ENCODE results near the gene VIPR2. TPM values are rescaled to one million over a fixed set of nuclear protein-coding genes. Genes with fewer than 3 reads are reported as not detected.

The VIPR2 gene
- not detected in 2 replicates for polyA plus RNA-seq

GRCh38 chr7:159144758-159145489 lies at the start of gene VIPR2:
Gene VIPR2 (minus strand): TSS chr7:159144867. CDS start chr7:159144771, 96 bp downstream.

All from Purkinje cell (primary cell).